GM10248 (cell line): ENCODE data around the gene WIPF3.
"Not testable (repeated sequence)": the region's sequence is repeated elsewhere in the genome, so short reads cannot be mapped to it uniquely, and the experiment has no call there.

Experiments used
- CTCF ChIA-PET: fragments of 300-600 bp; sonication (Branson Sonifier 250); formaldehyde crosslinking; extraction: SDS; loops from one replicate; lab custom pipeline; 2021; ENCODE audit warnings: antibody characterized with exemption; lab: Yijun Ruan, JAX
- POLR2A ChIA-PET: fragments of 350-650 bp; sonication (Branson Sonifier 250); formaldehyde crosslinking; extraction: SDS; loops from one replicate; lab custom pipeline; 2020; ENCODE audit warnings: antibody characterized with exemption; lab: Yijun Ruan, JAX
- DNase-seq: peaks from one replicate; pipeline ENCODE4 v3.0.0; 2012; ENCODE audit errors: extremely low spot score
- CTCF ChIP-seq: IDR thresholded peaks from 2 replicates; pipeline ENCODE4 v1.5.1; 2012; ENCODE audit warnings: mild to moderate bottlenecking, low read depth; ENCODE audit errors: extremely low read depth, missing control alignments, control extremely low read depth

Gene WIPF3

GRCh38 chr7:29886827-29887226 is 80.5 kb downstream of the WIPF3 start:
- ChIA-PET POLR2A (no interaction called here), CTCF (no interaction called here)
- no peak for DNase-seq
- TF ChIP-seq CTCF = no peak

GRCh38 chr7:29888006-29888405 is 81.7 kb downstream of the WIPF3 start:
- CTCF ChIA-PET = no interaction called here
- POLR2A ChIA-PET = no interaction called here
- TF ChIP-seq CTCF = no peak
- DNase-seq = no peak

- CTCF ChIA-PET = no interaction called here
- POLR2A ChIA-PET = no interaction called here
- DNase-seq = no peak
- no peak for TF ChIP-seq CTCF
Observed at GRCh38 chr7:29889288-29889687, 83.0 kb downstream of the WIPF3 start.

GRCh38 chr7:29890251-29890650 is 83.9 kb downstream of the WIPF3 start:
- POLR2A ChIA-PET = no interaction called here

GRCh38 chr7:29890786-29891185 is 84.5 kb downstream of the WIPF3 start:
- DNase-seq = not testable (repeated sequence)

More at GRCh38 chr7:29890251-29890650, 83.9 kb downstream of the WIPF3 start:
- DNase-seq = no peak
- no peak for TF ChIP-seq CTCF
- CTCF ChIA-PET = no interaction called here

GRCh38 chr7:29891766-29892165 is 85.5 kb downstream of the WIPF3 start:
- DNase-seq = no peak
- POLR2A ChIA-PET = no interaction called here
- TF ChIP-seq CTCF = no peak
- CTCF ChIA-PET = no interaction called here

More at GRCh38 chr7:29890786-29891185, 84.5 kb downstream of the WIPF3 start:
- CTCF ChIA-PET, POLR2A ChIA-PET: not testable (repeated sequence)

- POLR2A ChIA-PET = no interaction called here
- DNase-seq = no peak
- TF ChIP-seq CTCF = no peak
- CTCF ChIA-PET = no interaction called here
Observed at GRCh38 chr7:29892231-29892630, 85.9 kb downstream of the WIPF3 start.
